ENCODE results near the gene EYA4.

DNA sequence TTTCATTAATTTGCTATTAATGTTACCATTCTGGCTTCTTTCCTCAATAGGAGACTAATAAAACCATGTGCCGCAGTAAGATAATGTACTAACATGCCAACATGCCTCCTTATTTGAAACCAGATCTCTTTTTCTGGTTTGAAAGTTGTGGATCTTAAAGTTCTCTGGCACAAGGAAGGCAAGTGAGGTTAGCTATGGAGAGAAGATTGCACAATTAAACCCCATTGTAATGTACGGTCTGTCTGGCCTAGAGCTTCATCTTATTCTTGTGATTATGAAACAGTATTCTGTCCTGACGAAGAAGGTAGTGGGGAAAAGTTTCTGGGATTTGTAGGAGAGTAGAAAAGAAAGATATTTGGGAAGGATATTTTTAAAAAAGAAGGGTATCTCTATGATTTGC, 68.4 kb downstream of the EYA4 start:
- TF ChIP-seq, protein P1, sequence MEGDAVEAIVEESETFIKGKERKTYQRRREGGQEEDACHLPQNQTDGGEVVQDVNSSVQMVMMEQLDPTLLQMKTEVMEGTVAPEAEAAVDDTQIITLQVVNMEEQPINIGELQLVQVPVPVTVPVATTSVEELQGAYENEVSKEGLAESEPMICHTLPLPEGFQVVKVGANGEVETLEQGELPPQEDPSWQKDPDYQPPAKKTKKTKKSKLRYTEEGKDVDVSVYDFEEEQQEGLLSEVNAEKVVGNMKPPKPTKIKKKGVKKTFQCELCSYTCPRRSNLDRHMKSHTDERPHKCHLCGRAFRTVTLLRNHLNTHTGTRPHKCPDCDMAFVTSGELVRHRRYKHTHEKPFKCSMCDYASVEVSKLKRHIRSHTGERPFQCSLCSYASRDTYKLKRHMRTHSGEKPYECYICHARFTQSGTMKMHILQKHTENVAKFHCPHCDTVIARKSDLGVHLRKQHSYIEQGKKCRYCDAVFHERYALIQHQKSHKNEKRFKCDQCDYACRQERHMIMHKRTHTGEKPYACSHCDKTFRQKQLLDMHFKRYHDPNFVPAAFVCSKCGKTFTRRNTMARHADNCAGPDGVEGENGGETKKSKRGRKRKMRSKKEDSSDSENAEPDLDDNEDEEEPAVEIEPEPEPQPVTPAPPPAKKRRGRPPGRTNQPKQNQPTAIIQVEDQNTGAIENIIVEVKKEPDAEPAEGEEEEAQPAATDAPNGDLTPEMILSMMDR (IDR thresholded peaks at IDR 0.05), result no peak
- no peak for TF ChIP-seq POLR2A (IDR thresholded peaks at IDR 0.05)

Data from esophagus squamous epithelium (tissue), 4 donors.